HL-60 (cell line): ENCODE measurements around the gene WNT10A.

ENCODE experiments used
- DNase-seq, 2 experiments: peaks; one replicate each; pipeline ENCODE4 v3.0.0-alpha.2; 2010 to 2020; ENCODE audit warnings: low read depth in 1 of 2, low spot score in 1 of 2
- H3K27ac ChIP-seq: fragments of 250-450 bp; sonication (Bioruptor Pico); replicated peaks from 2 replicates; pipeline ENCODE4 v1.5.1; 2020; ENCODE audit warnings: mild to moderate bottlenecking, moderate library complexity
- H3K27me3 ChIP-seq: fragments of 250-450 bp; sonication (Bioruptor Pico); 2 replicates; pipeline ENCODE4 v1.5.1; 2021; ENCODE audit warnings: mild to moderate bottlenecking, moderate library complexity; ENCODE audit not compliant: insufficient read depth, poor library complexity, severe bottlenecking
- H3K4me3 ChIP-seq: replicated peaks from 2 replicates; pipeline ENCODE4 v1.5.1; 2011; ENCODE audit warnings: mild to moderate bottlenecking, control low read depth, low read length; ENCODE audit not compliant: insufficient read depth
- GABPA ChIP-seq: IDR thresholded peaks from 2 replicates; pipeline ENCODE4 v1.6.1; 2012; ENCODE audit warnings: low read depth
- POLR2AphosphoS5 ChIP-seq: IDR thresholded peaks from 2 replicates; pipeline ENCODE4 v1.6.1; 2012; ENCODE audit warnings: low read depth
- SPI1 ChIP-seq: IDR thresholded peaks from 2 replicates; pipeline ENCODE4 v1.6.1; 2012; ENCODE audit warnings: low read depth, mild to moderate bottlenecking, borderline replicate concordance
- TF ChIP-seq, protein P1 (sequence below): IDR thresholded peaks from one replicate; pipeline ENCODE4 v1.5.1; 2011; ENCODE audit warnings: low read length, control low read depth, inconsistent platforms; ENCODE audit not compliant: insufficient read depth
- TF ChIP-seq, protein P2 (sequence below): IDR thresholded peaks from 2 replicates; pipeline ENCODE4 v1.6.1; 2012; ENCODE audit warnings: low read depth; ENCODE audit not compliant: insufficient replicate concordance

Gene WNT10A

DNA sequence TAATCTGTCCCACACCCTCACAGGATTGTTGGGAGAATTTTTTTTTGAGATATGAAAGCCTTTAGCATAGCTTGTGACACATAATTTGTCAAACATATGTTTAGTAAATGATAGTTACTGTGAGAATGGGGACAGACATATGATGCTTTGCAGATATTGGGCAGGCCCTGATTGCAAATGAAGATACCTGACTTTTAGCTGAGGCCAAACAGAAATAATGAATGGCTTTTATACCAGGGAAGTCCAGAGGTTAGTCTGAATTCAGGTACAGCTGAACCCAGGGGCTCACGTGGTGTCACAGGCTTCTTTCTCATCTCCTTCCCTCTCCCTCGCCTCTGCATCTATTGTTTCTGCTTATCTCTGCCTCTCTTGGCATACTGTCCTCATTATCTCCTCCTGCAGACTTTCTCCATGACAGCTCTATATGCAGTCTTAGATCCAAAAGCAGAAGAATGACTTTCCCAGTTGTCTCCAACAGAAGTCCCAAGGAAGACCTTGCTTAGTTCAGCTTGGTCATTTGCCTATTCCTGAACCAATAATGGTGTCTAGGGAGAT, 4.9 kb upstream of the WNT10A start:
- TF ChIP-seq POLR2AphosphoS5 (no peak), GABPA (no peak)
- TF ChIP-seq, protein P1, sequence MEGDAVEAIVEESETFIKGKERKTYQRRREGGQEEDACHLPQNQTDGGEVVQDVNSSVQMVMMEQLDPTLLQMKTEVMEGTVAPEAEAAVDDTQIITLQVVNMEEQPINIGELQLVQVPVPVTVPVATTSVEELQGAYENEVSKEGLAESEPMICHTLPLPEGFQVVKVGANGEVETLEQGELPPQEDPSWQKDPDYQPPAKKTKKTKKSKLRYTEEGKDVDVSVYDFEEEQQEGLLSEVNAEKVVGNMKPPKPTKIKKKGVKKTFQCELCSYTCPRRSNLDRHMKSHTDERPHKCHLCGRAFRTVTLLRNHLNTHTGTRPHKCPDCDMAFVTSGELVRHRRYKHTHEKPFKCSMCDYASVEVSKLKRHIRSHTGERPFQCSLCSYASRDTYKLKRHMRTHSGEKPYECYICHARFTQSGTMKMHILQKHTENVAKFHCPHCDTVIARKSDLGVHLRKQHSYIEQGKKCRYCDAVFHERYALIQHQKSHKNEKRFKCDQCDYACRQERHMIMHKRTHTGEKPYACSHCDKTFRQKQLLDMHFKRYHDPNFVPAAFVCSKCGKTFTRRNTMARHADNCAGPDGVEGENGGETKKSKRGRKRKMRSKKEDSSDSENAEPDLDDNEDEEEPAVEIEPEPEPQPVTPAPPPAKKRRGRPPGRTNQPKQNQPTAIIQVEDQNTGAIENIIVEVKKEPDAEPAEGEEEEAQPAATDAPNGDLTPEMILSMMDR = no peak
- no peak overlapping the region for H3K4me3 ChIP-seq
- peaks cover 15% of the 10 kb centered on the region for H3K27me3 ChIP-seq

DNA sequence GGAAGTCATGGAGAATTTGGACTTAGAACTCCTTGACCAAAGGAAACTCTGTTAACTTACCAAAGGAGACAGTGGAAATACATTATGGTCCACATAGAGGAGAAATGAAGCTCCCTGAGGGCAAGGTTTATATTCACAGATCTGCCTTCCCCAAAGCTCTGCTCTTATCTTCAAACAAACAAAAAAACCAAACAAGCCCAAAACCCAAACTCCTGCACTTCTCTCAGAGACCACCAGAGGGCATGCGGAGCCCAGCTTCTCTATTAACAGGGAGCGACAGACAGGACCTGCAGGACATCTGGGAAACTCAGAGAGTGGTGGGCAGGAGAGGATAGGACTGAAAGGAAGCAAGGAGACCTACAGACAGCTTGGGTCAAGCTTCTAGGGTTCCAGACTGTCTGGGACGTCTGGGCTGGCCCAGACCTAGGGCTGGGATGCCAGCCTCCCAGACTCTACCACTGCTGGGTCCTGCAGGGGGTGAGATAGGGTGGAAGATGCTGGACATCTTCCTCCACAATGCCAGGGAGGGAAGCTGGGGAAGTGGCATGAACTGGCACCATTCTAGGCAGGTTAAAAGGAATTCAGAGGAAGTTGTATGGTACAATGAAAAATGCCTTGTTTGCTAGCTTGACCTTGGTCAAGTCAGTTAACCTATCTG, 4.0 kb upstream of the WNT10A start:
- no peak overlapping the region for H3K27ac ChIP-seq
- H3K27me3 ChIP-seq = peaks cover 24% of the 10 kb centered on the region
- TF ChIP-seq, protein P1 = peak; percentile 85
- TF ChIP-seq POLR2AphosphoS5 = no peak
- TF ChIP-seq SPI1 = no peak
- TF ChIP-seq, protein P2, sequence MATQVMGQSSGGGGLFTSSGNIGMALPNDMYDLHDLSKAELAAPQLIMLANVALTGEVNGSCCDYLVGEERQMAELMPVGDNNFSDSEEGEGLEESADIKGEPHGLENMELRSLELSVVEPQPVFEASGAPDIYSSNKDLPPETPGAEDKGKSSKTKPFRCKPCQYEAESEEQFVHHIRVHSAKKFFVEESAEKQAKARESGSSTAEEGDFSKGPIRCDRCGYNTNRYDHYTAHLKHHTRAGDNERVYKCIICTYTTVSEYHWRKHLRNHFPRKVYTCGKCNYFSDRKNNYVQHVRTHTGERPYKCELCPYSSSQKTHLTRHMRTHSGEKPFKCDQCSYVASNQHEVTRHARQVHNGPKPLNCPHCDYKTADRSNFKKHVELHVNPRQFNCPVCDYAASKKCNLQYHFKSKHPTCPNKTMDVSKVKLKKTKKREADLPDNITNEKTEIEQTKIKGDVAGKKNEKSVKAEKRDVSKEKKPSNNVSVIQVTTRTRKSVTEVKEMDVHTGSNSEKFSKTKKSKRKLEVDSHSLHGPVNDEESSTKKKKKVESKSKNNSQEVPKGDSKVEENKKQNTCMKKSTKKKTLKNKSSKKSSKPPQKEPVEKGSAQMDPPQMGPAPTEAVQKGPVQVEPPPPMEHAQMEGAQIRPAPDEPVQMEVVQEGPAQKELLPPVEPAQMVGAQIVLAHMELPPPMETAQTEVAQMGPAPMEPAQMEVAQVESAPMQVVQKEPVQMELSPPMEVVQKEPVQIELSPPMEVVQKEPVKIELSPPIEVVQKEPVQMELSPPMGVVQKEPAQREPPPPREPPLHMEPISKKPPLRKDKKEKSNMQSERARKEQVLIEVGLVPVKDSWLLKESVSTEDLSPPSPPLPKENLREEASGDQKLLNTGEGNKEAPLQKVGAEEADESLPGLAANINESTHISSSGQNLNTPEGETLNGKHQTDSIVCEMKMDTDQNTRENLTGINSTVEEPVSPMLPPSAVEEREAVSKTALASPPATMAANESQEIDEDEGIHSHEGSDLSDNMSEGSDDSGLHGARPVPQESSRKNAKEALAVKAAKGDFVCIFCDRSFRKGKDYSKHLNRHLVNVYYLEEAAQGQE = no peak
- no peak overlapping the region for H3K4me3 ChIP-seq
- DNase-seq = peak in 1 of 2 experiments; percentile 65

More for the DNA sequence above, 4.9 kb upstream of the WNT10A start:
- H3K27ac ChIP-seq = no peak overlapping the region
- no peak for DNase-seq

DNA sequence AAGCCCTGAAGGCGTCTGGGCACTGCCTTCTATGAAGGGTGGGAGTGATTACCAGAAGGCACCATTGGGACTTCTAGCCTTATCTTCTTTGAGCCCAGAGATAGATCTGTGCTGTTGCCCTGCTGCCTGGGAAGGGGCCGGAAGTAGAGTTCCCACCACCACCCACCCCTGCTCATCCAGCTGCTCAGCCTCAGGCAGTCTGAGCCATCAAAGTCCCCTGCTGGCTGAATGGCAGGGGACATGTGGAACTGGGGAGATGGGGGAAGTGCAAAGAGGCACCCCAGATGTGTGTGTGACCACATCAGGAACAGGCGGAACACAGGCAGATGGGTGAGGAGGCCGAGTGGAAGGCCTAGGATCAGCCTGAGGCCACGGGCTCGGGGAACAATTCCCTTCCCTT, 3.3 kb upstream of the WNT10A start:
- H3K4me3 ChIP-seq = no peak overlapping the region
- no peak overlapping the region for H3K27ac ChIP-seq
- H3K27me3 ChIP-seq = peaks cover 31% of the 10 kb centered on the region
- TF ChIP-seq, protein P2 = no peak
- TF ChIP-seq SPI1 (no peak; the same call in 1 of the 2 replicates), POLR2AphosphoS5 (no peak), GABPA (no peak)
- TF ChIP-seq, protein P1 = no peak
- DNase-seq = peak; percentile 26 to 42
